Osteocyte (in vitro differentiated cells): ENCODE measurements around the gene SNAI3. TPM values are rescaled to one million over a fixed set of nuclear protein-coding genes. Genes with fewer than 3 reads are reported as not detected.

Experiments used
- DNase-seq: peaks from one replicate; pipeline ENCODE4 v3.0.0; 2021; ENCODE audit warnings: mixed read lengths; ENCODE audit not compliant: unreplicated experiment; ENCODE audit errors: extremely low spot score
- H3K27ac Mint-ChIP-seq: one replicate; pipeline ENCODE4 v1.8.0; 2021; ENCODE audit warnings: mild to moderate bottlenecking, mixed read lengths; ENCODE audit not compliant: unreplicated experiment
- H3K27me3 Mint-ChIP-seq: one replicate; pipeline ENCODE4 v1.8.0; 2021; ENCODE audit warnings: mixed read lengths; ENCODE audit not compliant: unreplicated experiment
- H3K36me3 Mint-ChIP-seq: one replicate; pipeline ENCODE4 v1.8.0; 2021; ENCODE audit warnings: mixed read lengths; ENCODE audit not compliant: unreplicated experiment
- H3K4me1 Mint-ChIP-seq: one replicate; pipeline ENCODE4 v1.8.0; 2021; ENCODE audit warnings: mixed read lengths; ENCODE audit not compliant: unreplicated experiment
- H3K4me3 Mint-ChIP-seq: one replicate; pipeline ENCODE4 v1.8.0; 2021; ENCODE audit warnings: mild to moderate bottlenecking, moderate library complexity, mixed read lengths; ENCODE audit not compliant: unreplicated experiment
- H3K9me3 Mint-ChIP-seq: one replicate; pipeline ENCODE4 v1.8.0; 2021; ENCODE audit warnings: mixed read lengths; ENCODE audit not compliant: unreplicated experiment
- CTCF ChIP-seq: fragments of 200-600 bp; sonication (generic); IDR thresholded peaks from 2 replicates; pipeline ENCODE4 v1.5.0; 2021; ENCODE audit warnings: antibody characterized with exemption, mild to moderate bottlenecking, moderate library complexity
- total RNA-seq: library from RNA; stranded (reverse); gene quantifications from 2 replicates; pipeline ENCODE4 v1.2.1, GENCODE V29; 2021

The SNAI3 gene
- total RNA-seq, 1 donor from 2014 or later, result not detected

GRCh38 chr16:88640498-88641247 lies 45.6 kb downstream of the SNAI3 start:
- Mint-ChIP-seq H3K27ac (no peak overlapping the region), H3K4me3 (no peak overlapping the region), H3K36me3 (no peaks in the 10 kb centered on the region), H3K9me3 (no peaks in the 10 kb centered on the region), H3K4me1 (no peaks in the 10 kb centered on the region), H3K27me3 (peaks cover 8% of the 10 kb centered on the region)
- TF ChIP-seq CTCF, result no peak
- no peak for DNase-seq

GRCh38 chr16:88640039-88640495 lies 46.2 kb downstream of the SNAI3 start:
- H3K27ac Mint-ChIP-seq, result no peak overlapping the region
- H3K27me3 Mint-ChIP-seq, result peaks cover 8% of the 10 kb centered on the region
- H3K4me3 Mint-ChIP-seq, result no peak overlapping the region
- H3K36me3 Mint-ChIP-seq, result no peaks in the 10 kb centered on the region
- no peaks in the 10 kb centered on the region for H3K9me3 Mint-ChIP-seq
- H3K4me1 Mint-ChIP-seq, result peaks cover 3% of the 10 kb centered on the region
- TF ChIP-seq CTCF, result no peak
- no peak for DNase-seq

GRCh38 chr16:88639231-88640038 lies 46.9 kb downstream of the SNAI3 start:
- peaks cover 4% of the 10 kb centered on the region for H3K4me1 Mint-ChIP-seq
- H3K27me3 Mint-ChIP-seq, result peaks cover 8% of the 10 kb centered on the region
- H3K27ac Mint-ChIP-seq, result no peak overlapping the region
- no peaks in the 10 kb centered on the region for H3K36me3 Mint-ChIP-seq
- H3K9me3 Mint-ChIP-seq, result no peaks in the 10 kb centered on the region
- TF ChIP-seq CTCF, result no peak
- H3K4me3 Mint-ChIP-seq, result no peak overlapping the region
- no peak for DNase-seq

GRCh38 chr16:88638323-88639230 lies 47.7 kb downstream of the SNAI3 start, which contains the start of gene IL17C:
Gene IL17C (plus strand): TSS chr16:88638572. CDS start chr16:88638642, 70 bp downstream.
- no peak for TF ChIP-seq CTCF
- Mint-ChIP-seq H3K4me1 (peaks cover 7% of the 10 kb centered on the region), H3K4me3 (no peak within 1 kb of the TSS), H3K27me3 (peaks cover 8% of the 10 kb centered on the region), H3K36me3 (no peaks in the 10 kb centered on the region), H3K27ac (no peak within 1 kb of the TSS), H3K9me3 (no peaks in the 10 kb centered on the region)
- DNase-seq, result no peak
